ENCODE data around the gene IREB2.
A peak's percentile ranks its signal among the peaks of the same experiment; 100 is the strongest.

The IREB2 gene

GRCh38 chr15:78445875-78446274, 7.9 kb downstream of the IREB2 start:
- DNase-seq (ENCODE audit: extremely low read depth, low read depth), result no peak
- no peak for TF ChIP-seq CTCF (IDR thresholded peaks at IDR 0.05; ENCODE audit: low read depth, low read length)

- no peak for TF ChIP-seq CTCF (IDR thresholded peaks at IDR 0.05; ENCODE audit: low read depth, low read length)
- DNase-seq (ENCODE audit: extremely low read depth, low read depth), result no peak
Observed at GRCh38 chr15:78446551-78446950, 8.5 kb downstream of the IREB2 start.

- TF ChIP-seq CTCF (IDR thresholded peaks at IDR 0.05; ENCODE audit: low read depth, low read length), result no peak
- peak; percentile 25 for DNase-seq (ENCODE audit: extremely low read depth, low read depth)
Observed at GRCh38 chr15:78448441-78449219, 10.6 kb downstream of the IREB2 start.

- TF ChIP-seq CTCF (IDR thresholded peaks at IDR 0.05; ENCODE audit: low read depth, low read length), result no peak
- no peak for DNase-seq (ENCODE audit: extremely low read depth, low read depth)
Observed at GRCh38 chr15:78449220-78449999, 11.4 kb downstream of the IREB2 start.

GRCh38 chr15:78450285-78450858, 12.4 kb downstream of the IREB2 start:
- TF ChIP-seq CTCF (IDR thresholded peaks at IDR 0.05; ENCODE audit: low read depth, low read length), result no peak
- no peak for DNase-seq (ENCODE audit: extremely low read depth, low read depth)

- no peak for DNase-seq (ENCODE audit: extremely low read depth, low read depth)
Observed at GRCh38 chr15:78452485-78452884, 14.5 kb downstream of the IREB2 start.

More at GRCh38 chr15:78452485-78452884, 14.5 kb downstream of the IREB2 start:
- no peak for TF ChIP-seq CTCF (IDR thresholded peaks at IDR 0.05; ENCODE audit: low read depth, low read length)
